ENCODE measurements around the gene SLC9A9.

Gene SLC9A9

DNA sequence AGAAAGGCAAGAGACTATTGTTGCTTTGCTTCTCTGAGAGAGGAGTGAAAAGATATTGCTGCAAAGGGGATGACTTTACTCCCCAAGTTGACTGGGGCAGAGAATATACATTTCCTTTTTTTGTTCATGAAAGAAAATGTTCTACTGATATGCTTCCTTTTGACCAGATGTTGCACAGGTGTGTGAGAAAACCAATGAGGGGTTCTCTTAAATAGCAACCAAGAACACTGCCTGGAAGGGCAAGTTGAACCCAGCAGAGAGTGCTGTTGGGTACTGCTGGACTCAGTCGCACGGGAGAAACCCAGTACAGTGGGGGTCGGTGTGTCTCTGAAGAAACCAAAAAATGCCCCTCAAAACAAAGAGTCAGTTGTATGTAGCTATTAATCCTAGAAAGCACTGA, 627.5 kb downstream of the SLC9A9 start:
- no peak for ATAC-seq (replicated peaks)
- Mint-ChIP-seq H3K36me3 (no peaks in the 10 kb centered on the region), H3K9me3 (no peaks in the 10 kb centered on the region), H3K27me3 (no peaks in the 10 kb centered on the region), H3K4me1 (peaks cover 24 to 55% of the 10 kb centered on the region in 2 donors), H3K4me3 (no peak overlapping the region), H3K27ac (no peak overlapping the region)
- DNase-seq, result no peak

- ATAC-seq (replicated peaks) (no peak), DNase-seq (no peak)
- no peaks in the 10 kb centered on the region for H3K36me3 Mint-ChIP-seq
- peaks cover 24 to 55% of the 10 kb centered on the region in 2 donors for H3K4me1 Mint-ChIP-seq
- no peaks in the 10 kb centered on the region for H3K9me3 Mint-ChIP-seq
- no peaks in the 10 kb centered on the region for H3K27me3 Mint-ChIP-seq
- H3K27ac Mint-ChIP-seq, result no peak overlapping the region
- H3K4me3 Mint-ChIP-seq, result no peak overlapping the region
Observed at GRCh38 chr3:143218166-143218835, 630.0 kb downstream of the SLC9A9 start.

DNA sequence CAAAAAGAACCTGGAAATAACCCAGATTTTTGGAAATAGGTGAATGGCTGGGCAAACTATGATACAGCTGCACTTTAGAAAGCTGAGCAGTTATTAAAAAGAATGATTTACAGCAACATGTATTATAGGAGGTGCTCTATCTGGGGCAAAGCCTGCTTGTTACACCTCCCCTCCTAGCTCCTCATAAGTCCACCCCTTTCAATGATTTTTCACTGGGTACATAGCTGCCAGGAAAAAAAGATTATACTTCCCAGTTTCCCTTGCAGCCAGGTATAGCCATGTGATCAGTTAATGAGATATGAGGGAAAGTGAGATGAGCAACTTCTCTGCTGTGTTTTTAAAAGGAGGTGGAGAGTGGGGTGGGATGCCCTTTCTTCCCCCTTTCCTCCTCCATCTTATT, 631.0 kb downstream of the SLC9A9 start:
- no peak for DNase-seq
- Mint-ChIP-seq H3K4me3 (no peak overlapping the region), H3K9me3 (no peaks in the 10 kb centered on the region), H3K36me3 (no peaks in the 10 kb centered on the region), H3K27ac (no peak overlapping the region), H3K27me3 (no peaks in the 10 kb centered on the region), H3K4me1 (peaks cover 20 to 49% of the 10 kb centered on the region in 2 donors)
- ATAC-seq (replicated peaks), result no peak

DNA sequence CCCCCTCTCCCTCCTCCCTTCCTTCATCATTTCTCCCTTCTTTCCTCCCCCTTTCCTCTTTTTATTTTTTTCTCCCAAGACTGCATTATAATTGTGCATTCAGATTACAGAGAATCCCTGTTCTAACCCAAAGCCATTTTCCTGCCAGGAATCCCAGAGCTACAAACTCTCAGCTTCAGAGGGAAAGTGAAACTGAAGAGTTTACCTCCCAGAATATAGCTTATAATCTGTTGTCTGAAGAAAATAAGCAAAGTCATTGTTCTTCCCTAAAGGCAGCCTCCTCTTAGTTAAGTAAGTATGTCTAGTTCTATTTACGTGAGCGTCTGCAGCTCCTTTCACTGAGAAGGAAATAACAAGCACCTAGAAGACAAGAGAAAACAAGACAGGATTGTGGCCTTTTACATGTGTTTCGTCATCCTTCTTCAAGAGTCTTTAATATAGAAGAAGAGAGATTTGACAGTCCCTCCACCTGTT, 631.5 kb downstream of the SLC9A9 start:
- no peak for DNase-seq
- H3K4me3 Mint-ChIP-seq, result peak overlapping the region in 1 of 2 donors; percentile 57
- no peaks in the 10 kb centered on the region for H3K27me3 Mint-ChIP-seq
- H3K36me3 Mint-ChIP-seq, result no peaks in the 10 kb centered on the region
- ATAC-seq (replicated peaks), result no peak
- H3K27ac Mint-ChIP-seq, result peak overlapping the region; percentile 70
- H3K9me3 Mint-ChIP-seq, result no peaks in the 10 kb centered on the region
- peaks cover 20 to 46% of the 10 kb centered on the region in 2 donors for H3K4me1 Mint-ChIP-seq

Data from stimulated activated naive B cell treated with anti-CD40 and anti-IgM and Interleukin-4, amounts not matched to agents 10 μg/mL and 1 μg/mL and 100 μg/mL, for 72 hours (primary cell).